Skeletal muscle satellite cell (primary cell): ENCODE results near the gene PRR35.
"Not testable (repeated sequence)": the region's sequence is repeated elsewhere in the genome, so short reads cannot be mapped to it uniquely, and the experiment has no call there.

ENCODE experiments used
- H3K27me3 ChIP-seq: 2 replicates; pipeline ENCODE4 v1.7.0; 2013; ENCODE audit warnings: low read length; ENCODE audit not compliant: control insufficient read depth, insufficient read depth
- H3K36me3 ChIP-seq: 2 replicates; pipeline ENCODE4 v1.7.0; 2013; ENCODE audit warnings: mild to moderate bottlenecking, control low read depth, low read length; ENCODE audit not compliant: insufficient read depth
- H3K4me1 ChIP-seq: 2 replicates; pipeline ENCODE4 v1.7.0; 2013; ENCODE audit warnings: low read length; ENCODE audit not compliant: control insufficient read depth, insufficient read depth
- H3K4me2 ChIP-seq: 2 replicates; pipeline ENCODE4 v1.7.0; 2013; ENCODE audit warnings: mild to moderate bottlenecking, low read length
- H3K4me3 ChIP-seq: 2 replicates; pipeline ENCODE4 v1.7.0; 2013; ENCODE audit warnings: low read length
- H3K9ac ChIP-seq: 2 replicates; pipeline ENCODE4 v1.7.0; 2013; ENCODE audit warnings: mild to moderate bottlenecking, low read depth, low read length, moderate library complexity
- H3K9me3 ChIP-seq: replicated peaks from 2 replicates; pipeline ENCODE4 v1.7.0; 2013; ENCODE audit warnings: mild to moderate bottlenecking, control low read depth, low read length

PRR35 gene

GRCh38 chr16:590188-590814 lies 30.1 kb downstream of the PRR35 start:
- peaks cover 39% of the 10 kb centered on the region for H3K4me1 ChIP-seq
- H3K36me3 ChIP-seq: peaks cover 4% of the 10 kb centered on the region
- H3K9me3 ChIP-seq: no peaks in the 10 kb centered on the region

GRCh38 chr16:590815-591200 lies 30.6 kb downstream of the PRR35 start:
- peaks cover 4% of the 10 kb centered on the region for H3K36me3 ChIP-seq
- no peaks in the 10 kb centered on the region for H3K27me3 ChIP-seq
- H3K4me1 ChIP-seq: peaks cover 34% of the 10 kb centered on the region
- H3K4me3 ChIP-seq: peak overlapping the region; percentile 96
- H3K9ac ChIP-seq: peak overlapping the region; percentile 88
- H3K4me2 ChIP-seq: peak overlapping the region; percentile 99
- no peaks in the 10 kb centered on the region for H3K9me3 ChIP-seq

More at GRCh38 chr16:590188-590814, 30.1 kb downstream of the PRR35 start:
- H3K4me3 ChIP-seq: peak overlapping the region; percentile 96
- no peaks in the 10 kb centered on the region for H3K27me3 ChIP-seq
- peak overlapping the region; percentile 99 for H3K4me2 ChIP-seq
- peak overlapping the region; percentile 88 for H3K9ac ChIP-seq

- Histone ChIP-seq H3K4me2 (peak overlapping the region; percentile 99), H3K9me3 (no peaks in the 10 kb centered on the region), H3K9ac (no peak overlapping the region), H3K4me1 (peaks cover 30% of the 10 kb centered on the region), H3K36me3 (peaks cover 4% of the 10 kb centered on the region), H3K4me3 (peak overlapping the region; percentile 96), H3K27me3 (no peaks in the 10 kb centered on the region)
Measured at GRCh38 chr16:591231-591630, 31.0 kb downstream of the PRR35 start.

GRCh38 chr16:591892-592517 lies 31.8 kb downstream of the PRR35 start:
- Histone ChIP-seq H3K9ac (no peak overlapping the region), H3K36me3 (peaks cover 4% of the 10 kb centered on the region), H3K9me3 (no peaks in the 10 kb centered on the region), H3K4me3 (no peak overlapping the region), H3K4me2 (no peak overlapping the region), H3K27me3 (no peaks in the 10 kb centered on the region), H3K4me1 (peaks cover 23% of the 10 kb centered on the region)

DNA sequence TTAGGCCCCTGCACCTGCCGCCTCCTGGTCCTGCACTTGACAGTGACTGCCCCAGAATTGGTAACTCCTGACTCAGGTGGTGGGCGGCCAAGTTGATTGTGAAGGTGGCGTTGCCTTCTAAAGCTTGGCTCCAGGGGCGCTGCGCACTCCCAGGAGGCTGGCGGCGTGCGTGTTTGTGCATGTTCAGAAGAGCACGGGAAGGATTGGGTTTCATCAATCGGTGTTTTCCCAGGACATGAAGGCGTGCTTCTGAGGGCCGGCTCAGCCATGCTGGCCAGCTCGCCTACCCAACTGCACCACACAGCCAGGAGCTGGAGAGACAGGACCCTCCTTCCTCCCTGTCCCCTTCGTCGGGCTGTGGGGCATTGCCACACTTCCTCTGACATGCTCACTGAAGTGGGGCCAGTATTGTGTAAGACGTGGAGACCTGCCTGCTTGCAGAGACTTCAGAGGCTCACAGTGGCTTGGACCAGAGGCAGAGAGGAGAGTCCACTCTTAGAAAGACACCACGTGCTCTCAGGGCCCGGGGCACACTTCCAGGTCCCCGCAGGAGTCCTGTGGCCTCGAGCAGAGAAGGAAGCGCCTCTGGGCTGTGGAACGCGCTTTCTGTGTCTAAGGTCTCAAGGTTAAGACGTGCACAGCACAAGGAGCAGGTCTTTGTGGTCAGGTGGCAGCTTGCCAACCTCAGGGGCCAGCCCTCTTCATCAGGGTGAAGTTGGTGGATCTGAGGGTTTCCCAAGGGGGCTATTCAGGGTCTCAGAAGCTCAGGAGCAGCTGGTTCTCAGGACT lies 32.5 kb downstream of the PRR35 start:
- Histone ChIP-seq H3K9ac (no peak overlapping the region), H3K27me3 (no peaks in the 10 kb centered on the region), H3K9me3 (no peaks in the 10 kb centered on the region), H3K36me3 (peaks cover 4% of the 10 kb centered on the region), H3K4me2 (no peak overlapping the region), H3K4me3 (no peak overlapping the region), H3K4me1 (peaks cover 19% of the 10 kb centered on the region)

GRCh38 chr16:593406-593805 lies 33.2 kb downstream of the PRR35 start:
- Histone ChIP-seq H3K9ac (no peak overlapping the region), H3K4me2 (no peak overlapping the region), H3K4me1 (peaks cover 12% of the 10 kb centered on the region), H3K27me3 (no peaks in the 10 kb centered on the region), H3K4me3 (no peak overlapping the region), H3K9me3 (no peaks in the 10 kb centered on the region), H3K36me3 (peaks cover 4% of the 10 kb centered on the region)

- Histone ChIP-seq H3K27me3 (no peaks in the 10 kb centered on the region), H3K36me3 (peaks cover 5% of the 10 kb centered on the region), H3K4me3 (no peak overlapping the region), H3K9me3 (no peaks in the 10 kb centered on the region), H3K4me2 (no peak overlapping the region), H3K4me1 (peaks cover 11% of the 10 kb centered on the region), H3K9ac (no peak overlapping the region)
Measured at GRCh38 chr16:593807-594206, 33.6 kb downstream of the PRR35 start.

GRCh38 chr16:595094-595528 lies 34.9 kb downstream of the PRR35 start:
- H3K9me3 ChIP-seq: no peaks in the 10 kb centered on the region
- no peak overlapping the region for H3K4me2 ChIP-seq
- no peaks in the 10 kb centered on the region for H3K27me3 ChIP-seq
- no peak overlapping the region for H3K4me3 ChIP-seq
- H3K4me1 ChIP-seq: peaks cover 11% of the 10 kb centered on the region
- peaks cover 9% of the 10 kb centered on the region for H3K36me3 ChIP-seq
- no peak overlapping the region for H3K9ac ChIP-seq

DNA sequence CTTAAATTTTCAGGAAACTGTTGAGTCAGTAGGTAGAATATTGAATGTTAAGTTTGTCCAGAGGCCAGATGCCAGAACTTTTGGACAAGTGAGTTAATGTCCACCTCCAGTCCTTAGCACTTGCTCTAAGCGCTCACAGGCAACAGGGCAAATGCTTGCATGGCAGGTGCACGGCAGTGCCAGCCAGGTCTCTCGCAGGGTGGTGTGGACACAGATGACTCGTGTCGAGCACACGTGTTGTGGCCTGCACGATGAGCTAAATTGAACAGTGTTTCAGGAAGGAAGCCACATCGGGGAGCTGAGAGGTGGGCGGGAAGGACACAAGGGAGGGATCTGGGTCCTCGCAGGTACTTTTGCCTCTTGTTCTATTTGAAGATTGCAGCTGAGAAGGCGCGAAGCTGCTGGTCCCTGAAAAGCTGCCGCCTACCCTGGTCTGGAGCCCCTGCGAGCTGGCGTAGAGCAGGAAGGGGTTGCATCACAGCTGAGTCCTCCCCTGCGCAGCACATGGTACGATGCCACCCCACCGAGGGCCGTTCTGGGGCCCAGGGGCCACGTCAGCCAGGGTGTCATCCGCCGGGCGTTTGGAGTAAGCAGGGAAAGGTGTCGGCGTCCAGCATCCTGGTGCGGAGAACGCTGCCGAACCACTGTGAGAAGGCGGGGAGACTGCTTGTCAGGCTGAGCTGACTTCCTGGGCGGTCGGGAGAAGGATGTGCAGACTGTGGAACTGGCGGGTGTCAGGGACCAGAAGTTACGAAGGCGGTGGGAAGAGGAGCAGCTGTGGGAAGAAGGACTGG lies 35.9 kb downstream of the PRR35 start:
- no peak overlapping the region for H3K4me3 ChIP-seq
- no peaks in the 10 kb centered on the region for H3K27me3 ChIP-seq
- no peaks in the 10 kb centered on the region for H3K9me3 ChIP-seq
- H3K4me2 ChIP-seq: no peak overlapping the region
- peaks cover 9% of the 10 kb centered on the region for H3K36me3 ChIP-seq
- peaks cover 3% of the 10 kb centered on the region for H3K4me1 ChIP-seq
- H3K9ac ChIP-seq: no peak overlapping the region

GRCh38 chr16:596736-597060 lies 36.5 kb downstream of the PRR35 start:
- Histone ChIP-seq H3K4me3 (no peak overlapping the region), H3K4me1 (peaks cover 2% of the 10 kb centered on the region), H3K27me3 (no peaks in the 10 kb centered on the region), H3K9ac (no peak overlapping the region), H3K36me3 (peaks cover 9% of the 10 kb centered on the region), H3K4me2 (no peak overlapping the region), H3K9me3 (no peaks in the 10 kb centered on the region)

GRCh38 chr16:597655-598054 lies 37.5 kb downstream of the PRR35 start:
- H3K9ac ChIP-seq, H3K27me3 ChIP-seq, H3K4me1 ChIP-seq, H3K4me3 ChIP-seq, H3K9me3 ChIP-seq, H3K4me2 ChIP-seq, H3K36me3 ChIP-seq: not testable (repeated sequence)
